SK-N-SH (cell line): Measurements from ENCODE around the gene RCE1. TPM values are rescaled to one million over a fixed set of nuclear protein-coding genes. Genes with fewer than 3 reads are reported as not detected.

ENCODE experiments used
- CTCF ChIA-PET: fragments of 300-600, 350-600 bp; formaldehyde crosslinking; extraction: SDS; loops from one replicate; lab custom pipeline; 2021; lab: Yijun Ruan, JAX
- POLR2A ChIA-PET: fragments of 350-600 bp; sonication (Branson Sonifier 250); formaldehyde crosslinking; extraction: SDS; loops from one replicate; lab custom pipeline; 2020; ENCODE audit warnings: antibody characterized with exemption, inconsistent platforms; lab: Yijun Ruan, JAX
- DNase-seq: peaks from one replicate; pipeline ENCODE4 v3.0.0; 2012
- H2AFZ ChIP-seq: fragments of 200-600 bp; sonication (generic); 2 replicates; pipeline ENCODE4 v1.8.1; 2016; ENCODE audit warnings: antibody characterized with exemption, mild to moderate bottlenecking, low read depth
- H3F3A ChIP-seq: fragments of 200-600 bp; sonication (generic); replicated peaks from 2 replicates; pipeline ENCODE3; 2016; ENCODE audit warnings: antibody characterized with exemption, mild to moderate bottlenecking; ENCODE audit not compliant: insufficient read depth
- H3K27ac ChIP-seq, 2 experiments: fragments of 200-500 bp in 1 of 2; fragments of 200-600 bp in 1 of 2; sonication (Bioruptor generic) in 1 of 2; sonication (generic), shearing (Covaris generic) in 1 of 2; 2 replicates each; pipeline versions ENCODE4 v1.5.1 to v1.6.1; 2014 to 2016; ENCODE audit warnings: low read depth in 2 of 2, inconsistent platforms in 1 of 2, low read length in 1 of 2, mild to moderate bottlenecking in 1 of 2, mixed read lengths in 1 of 2
- H3K27me3 ChIP-seq: fragments of 200-600 bp; sonication (generic), shearing (Covaris generic); 2 replicates; pipeline ENCODE4 v1.6.1; 2016; ENCODE audit warnings: mixed run types; ENCODE audit not compliant: insufficient read depth
- H3K36me3 ChIP-seq, 2 experiments: fragments of 200-500 bp in 1 of 2; fragments of 200-600 bp in 1 of 2; sonication (Bioruptor generic) in 1 of 2; sonication (generic) in 1 of 2; replicated peaks in 1 of 2; 2 replicates each; pipeline versions ENCODE3 to v1.5.1; 2014 to 2016; ENCODE audit warnings: low read length in 1 of 2, mild to moderate bottlenecking in 1 of 2; ENCODE audit not compliant: insufficient read depth in 2 of 2, control insufficient read depth in 1 of 2
- H3K4me1 ChIP-seq, 2 experiments: fragments of 200-500 bp in 1 of 2; fragments of 200-600 bp in 1 of 2; sonication (Bioruptor generic) in 1 of 2; sonication (generic), shearing (Covaris generic) in 1 of 2; 2 replicates each; pipeline versions ENCODE4 v1.5.1 to v1.6.1; 2014 to 2016; ENCODE audit warnings: low read depth in 1 of 2, low read length in 1 of 2, mixed run types in 1 of 2; ENCODE audit not compliant: insufficient read depth in 2 of 2, control insufficient read depth in 1 of 2
- H3K4me2 ChIP-seq: fragments of 200-600 bp; sonication (generic), shearing (Covaris generic); 2 replicates; pipeline ENCODE4 v1.6.1; 2017; ENCODE audit warnings: mixed run types
- H3K4me3 ChIP-seq, 2 experiments: fragments of 200-500 bp in 1 of 2; fragments of 200-600 bp in 1 of 2; sonication (Bioruptor generic) in 1 of 2; sonication (generic), shearing (Covaris generic) in 1 of 2; 2 replicates each; pipeline versions ENCODE4 v1.5.1 to v1.8.1; 2014 to 2016; ENCODE audit warnings: low read depth in 2 of 2, inconsistent platforms in 1 of 2, low read length in 1 of 2, mild to moderate bottlenecking in 1 of 2, mixed read lengths in 1 of 2, moderate library complexity in 1 of 2
- H3K79me2 ChIP-seq: fragments of 200-600 bp; sonication (generic); 2 replicates; pipeline ENCODE4 v1.8.1; 2017; ENCODE audit warnings: mild to moderate bottlenecking; ENCODE audit not compliant: insufficient read depth
- H3K9ac ChIP-seq: fragments of 200-600 bp; sonication (generic); 2 replicates; pipeline ENCODE4 v1.6.1; 2017; ENCODE audit warnings: mixed run types
- H3K9me2 ChIP-seq: fragments of 200-600 bp; sonication (generic); 2 replicates; pipeline ENCODE4 v1.6.1; 2017; ENCODE audit warnings: mixed run types
- H3K9me3 ChIP-seq: fragments of 200-600 bp; sonication (generic); 2 replicates; pipeline ENCODE4 v1.6.1; 2017; ENCODE audit warnings: mixed run types, mild to moderate bottlenecking, moderate library complexity
- H4K20me1 ChIP-seq: fragments of 200-600 bp; sonication (generic); 2 replicates; pipeline ENCODE4 v1.6.1; 2017; ENCODE audit warnings: mild to moderate bottlenecking, mixed run types; ENCODE audit not compliant: insufficient read depth
- CHD2 ChIP-seq: fragments of 150-350 bp; IDR thresholded peaks from 2 replicates; pipeline ENCODE4 v1.6.1; 2018; ENCODE audit warnings: low read length; ENCODE audit not compliant: partially characterized antibody
- ELF1 ChIP-seq: IDR thresholded peaks from 2 replicates; pipeline ENCODE4 v1.4.0; 2012
- EP300 ChIP-seq, 2 experiments: IDR thresholded peaks; 2 replicates each; pipeline versions ENCODE4 v1.4.0 to v1.6.1; 2012; ENCODE audit warnings: borderline replicate concordance in 1 of 2, low read depth in 1 of 2, low read length in 1 of 2
- FOXJ3 ChIP-seq: sonication (generic); formaldehyde crosslinking; IDR thresholded peaks from 2 replicates; pipeline ENCODE4 v1.5.1; 2020; ENCODE audit warnings: mild to moderate bottlenecking, missing genetic modification reagents
- GATA2 ChIP-seq: sonication (generic); formaldehyde crosslinking; IDR thresholded peaks from 2 replicates; pipeline ENCODE4 v1.5.0; 2020; ENCODE audit warnings: mild to moderate bottlenecking, missing genetic modification reagents
- JUND ChIP-seq: IDR thresholded peaks from 2 replicates; pipeline ENCODE4 v1.4.0; 2012
- MEF2A ChIP-seq: IDR thresholded peaks from 2 replicates; pipeline ENCODE4 v1.4.0; 2012; ENCODE audit warnings: low read depth, borderline replicate concordance
- PBX3 ChIP-seq: IDR thresholded peaks from 2 replicates; pipeline ENCODE4; 2012
- POLR2AphosphoS5 ChIP-seq: IDR thresholded peaks from 2 replicates; pipeline ENCODE4 v1.6.1; 2012; ENCODE audit warnings: low read depth, low read length
- RAD21 ChIP-seq: IDR thresholded peaks from 2 replicates; pipeline ENCODE4 v1.6.1; 2012; ENCODE audit warnings: mild to moderate bottlenecking, low read length
- REST ChIP-seq: IDR thresholded peaks from 2 replicates; pipeline ENCODE4 v1.6.1; 2012; ENCODE audit warnings: mild to moderate bottlenecking, low read depth, low read length, moderate library complexity
- RXRA ChIP-seq: IDR thresholded peaks from 2 replicates; pipeline ENCODE4 v1.4.0; 2012; ENCODE audit warnings: low read depth, mild to moderate bottlenecking, borderline replicate concordance
- SIN3A ChIP-seq: IDR thresholded peaks from 2 replicates; pipeline ENCODE4 v1.6.1; 2012; ENCODE audit warnings: low read depth, mild to moderate bottlenecking, low read length, moderate library complexity, borderline replicate concordance
- TEAD4 ChIP-seq: IDR thresholded peaks from 2 replicates; pipeline ENCODE4 v1.4.0; 2012; ENCODE audit warnings: mild to moderate bottlenecking, borderline replicate concordance; ENCODE audit not compliant: insufficient read depth
- WGBS: methylation state at CpG from one replicate; pipeline ENCODE4 v1.1.6; 2017; ENCODE audit warnings: low lambda C conversion rate; 5-methylcytosine and 5-hydroxymethylcytosine counted together
- polyA plus RNA-seq, 3 experiments: library from polyadenylated mRNA; depleted of rRNA; stranded (reverse); fragments of >200 nt; gene quantifications; 2 replicates each; pipeline ENCODE4 v1.2.3, GENCODE V29; 2012

RCE1 gene
- polyA plus RNA-seq, 1 of the 3 experiments (the other 2 are of a cell fraction), result 25.0 TPM

- no peak for DNase-seq
- ChIA-PET POLR2A (no interaction called here), CTCF (interaction anchor here (0.6 to 1.8 kb wide), 3 partner anchors 10 to 1502 kb away, joined by 3 to 5 read pairs (median 3); no protein-coding TSS in a partner anchor)
- Histone ChIP-seq H3K79me2 (no peaks in the 10 kb centered on the region), H3K4me1 (peaks cover 0 to 8% of the 10 kb centered on the region in 2 experiments; a peak in 2 of 4 replicates), H3K36me3 (peaks cover 0 to 18% of the 10 kb centered on the region in 2 experiments), H3K9me2 (no peaks in the 10 kb centered on the region), H2AFZ (no peak overlapping the region), H3K27ac (no peak overlapping the region), H3K4me3 (no peak overlapping the region), H3K27me3 (no peaks in the 10 kb centered on the region), H4K20me1 (no peaks in the 10 kb centered on the region), H3K9ac (no peak overlapping the region), H3F3A (no peaks in the 10 kb centered on the region), H3K9me3 (no peaks in the 10 kb centered on the region), H3K4me2 (no peak overlapping the region)
- TF ChIP-seq FOXJ3 (CRISPR knock-in tag) (no peak), GATA2 (no peak), REST (no peak), POLR2AphosphoS5 (no peak), RXRA (no peak), TEAD4 (no peak), SIN3A (no peak), ELF1 (no peak), RAD21 (no peak), MEF2A (no peak), PBX3 (no peak), EP300 (IDR thresholded peaks at IDR 0.05; ENCODE audit: borderline replicate concordance in 1 of 2, low read depth in 1 of 2, low read length in 1 of 2) (no peak), JUND (no peak)
- WGBS, result 94% methylated on average over 1 of the region's 1 CpG
Observed at GRCh38 chr11:66810576-66811185, 32.6 kb upstream of the RCE1 start.

- CTCF ChIA-PET, result no interaction called here
- H3K27me3 ChIP-seq, result no peaks in the 10 kb centered on the region
- TF ChIP-seq SIN3A (no peak), CHD2 (no peak), ELF1 (no peak)
- TF ChIP-seq, all 33 proteins: peak for 0
Observed at GRCh38 chr11:66814678-66815077, 28.6 kb upstream of the RCE1 start.

More at GRCh38 chr11:66814678-66815077, 28.6 kb upstream of the RCE1 start:
- Histone ChIP-seq H3K36me3 (peaks cover 0 to 7% of the 10 kb centered on the region in 2 experiments), H3K9ac (no peak overlapping the region), H3K79me2 (no peaks in the 10 kb centered on the region), H3K4me1 (peaks cover 0 to 11% of the 10 kb centered on the region in 2 experiments; a peak in 2 of 4 replicates), H2AFZ (no peak overlapping the region), H3K27ac (no peak overlapping the region), H3K9me2 (no peaks in the 10 kb centered on the region), H3F3A (no peaks in the 10 kb centered on the region), H3K9me3 (no peaks in the 10 kb centered on the region), H3K4me3 (no peak overlapping the region), H4K20me1 (no peaks in the 10 kb centered on the region), H3K4me2 (no peak overlapping the region)
- DNase-seq, result no peak
- POLR2A ChIA-PET, result no interaction called here
- WGBS, result 87% methylated on average over 5 of the region's 5 CpGs
